Activated CD4-positive, alpha-beta T cell treated with anti-CD3 and anti-CD28 coated beads for 36 hours (primary cell): ENCODE data around the gene CFAP20DC. TPM values are rescaled to one million over a fixed set of nuclear protein-coding genes. Genes with fewer than 3 reads are reported as not detected.

ENCODE experiments used
- ATAC-seq: fragments of 200-7000 bp; cut with Tn5 transposase; one replicate; pipeline ENCODE4 v1.10.0; 2021; ENCODE audit warnings: mild to moderate bottlenecking, moderate library complexity
- CTCF ChIA-PET: fragments of 350-600 bp; sonication (Branson Sonifier 250); formaldehyde crosslinking; loops from one replicate; lab custom pipeline; 2021; ENCODE audit warnings: antibody characterized with exemption; lab: Charles Lee
- POLR2A ChIA-PET: fragments of 350-600 bp; sonication (Branson Sonifier 250); formaldehyde crosslinking; loops from one replicate; lab custom pipeline; 2021; ENCODE audit warnings: antibody characterized with exemption, inconsistent platforms; lab: Charles Lee
- DNase-seq: peaks from one replicate; pipeline ENCODE4 v3.0.0-alpha.2; 2020
- H3K27ac Mint-ChIP-seq: one replicate; pipeline ENCODE4 v1.8.0; 2021; ENCODE audit warnings: mixed read lengths
- H3K27me3 Mint-ChIP-seq: one replicate; pipeline ENCODE4 v1.8.0; 2021; ENCODE audit warnings: mixed read lengths
- H3K36me3 Mint-ChIP-seq: one replicate; pipeline ENCODE4 v1.8.0; 2021; ENCODE audit warnings: low read depth, mixed read lengths
- H3K4me1 Mint-ChIP-seq: one replicate; pipeline ENCODE4 v1.8.0; 2021; ENCODE audit warnings: mixed read lengths
- H3K4me3 Mint-ChIP-seq: one replicate; pipeline ENCODE4 v1.8.0; 2021; ENCODE audit warnings: mild to moderate bottlenecking, moderate library complexity, mixed read lengths
- H3K9me3 Mint-ChIP-seq: one replicate; pipeline ENCODE4 v1.8.0; 2021; ENCODE audit warnings: low read depth, mixed read lengths
- intact Hi-C, 2 experiments: fragments of 100-400 bp; cut with DNase I in 1 of 2; cut with micrococcal nuclease in 1 of 2; formaldehyde crosslinking; loops; one replicate each; pipeline versions ENCODE4 v1.14.2 to v1.15.1; 2022 to 2024; cut with DNase I, micrococcal nuclease
- total RNA-seq, 2 experiments: library from RNA; stranded (reverse); gene quantifications; one replicate each; pipeline ENCODE4 v1.2.3, GENCODE V29; 2021

The CFAP20DC gene
- total RNA-seq, 2 experiments from 2014 or later = 2.7 to 3.5 TPM

DNA sequence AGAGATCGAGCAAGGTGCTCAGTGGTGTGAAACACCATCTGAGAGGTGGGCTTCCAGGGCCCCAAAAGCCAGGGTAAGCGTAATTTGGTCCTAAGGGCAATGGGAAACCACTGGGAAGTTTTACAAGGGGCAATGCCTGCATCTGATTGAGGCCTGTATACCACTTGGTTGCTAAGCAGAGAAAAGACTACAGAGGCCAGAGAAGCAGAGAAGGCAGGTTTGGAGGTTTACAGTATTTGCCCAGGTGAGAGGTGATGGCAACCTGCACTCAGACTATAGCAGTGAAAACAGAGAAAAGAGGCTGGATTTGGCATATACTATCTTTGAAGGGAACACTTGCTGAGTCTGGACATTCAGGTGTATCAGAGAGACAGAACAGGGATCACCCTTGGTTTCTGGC lies 249.8 kb downstream of the CFAP20DC start:
- ChIA-PET CTCF (no interaction called here), POLR2A (no interaction called here)
- no peaks in the 10 kb centered on the region for H3K36me3 Mint-ChIP-seq
- no peak overlapping the region for H3K4me3 Mint-ChIP-seq
- intact Hi-C loops = no loop called here
- no peaks in the 10 kb centered on the region for H3K9me3 Mint-ChIP-seq
- no peak overlapping the region for H3K27ac Mint-ChIP-seq
- DNase-seq (no peak), ATAC-seq (no peak)
- H3K27me3 Mint-ChIP-seq = no peaks in the 10 kb centered on the region
- H3K4me1 Mint-ChIP-seq = no peaks in the 10 kb centered on the region

DNA sequence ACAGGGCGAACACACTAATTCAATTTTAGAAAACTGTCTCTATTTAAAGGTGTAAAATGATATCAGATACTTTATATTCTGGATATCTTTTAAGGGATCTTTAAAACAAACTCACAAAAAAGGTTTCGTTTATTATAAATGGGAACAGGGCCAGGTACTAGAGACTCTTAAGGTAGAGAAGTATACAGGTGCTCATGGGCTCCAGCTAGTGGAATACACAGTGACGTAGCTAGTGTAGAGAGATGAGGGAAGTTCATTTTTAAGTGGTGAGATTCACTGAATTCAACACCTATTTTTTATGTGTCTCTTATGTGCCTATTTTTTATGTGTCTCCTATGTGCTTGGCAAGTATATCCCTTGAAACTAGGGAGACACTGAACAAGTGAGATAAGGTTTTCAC lies 250.6 kb downstream of the CFAP20DC start:
- no peaks in the 10 kb centered on the region for H3K9me3 Mint-ChIP-seq
- H3K4me1 Mint-ChIP-seq = no peaks in the 10 kb centered on the region
- intact Hi-C loops = no loop called here
- ChIA-PET CTCF (no interaction called here), POLR2A (no interaction called here)
- no peaks in the 10 kb centered on the region for H3K36me3 Mint-ChIP-seq
- DNase-seq (no peak), ATAC-seq (no peak)
- no peak overlapping the region for H3K4me3 Mint-ChIP-seq
- H3K27ac Mint-ChIP-seq = no peak overlapping the region
- no peaks in the 10 kb centered on the region for H3K27me3 Mint-ChIP-seq

DNA sequence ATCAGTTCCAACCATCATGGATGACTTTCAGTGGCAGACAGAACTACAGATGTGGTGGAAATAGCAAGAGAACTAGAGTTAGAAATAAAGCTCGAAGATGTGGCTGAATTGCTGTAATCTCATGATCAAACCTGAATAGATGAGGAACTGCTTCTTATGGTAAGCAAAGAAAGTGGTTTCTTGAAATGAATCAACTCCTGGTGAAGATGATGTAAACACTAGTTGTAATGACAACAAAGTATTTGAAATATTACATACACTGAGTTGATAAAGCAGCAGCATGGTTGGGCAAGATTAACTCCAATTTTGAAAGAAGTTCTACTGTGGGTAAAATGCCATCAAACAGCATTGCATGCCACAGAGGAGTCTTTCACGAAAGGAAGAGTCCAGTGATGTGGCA lies 251.5 kb downstream of the CFAP20DC start:
- H3K36me3 Mint-ChIP-seq = no peaks in the 10 kb centered on the region
- no peak for ATAC-seq
- intact Hi-C loops = no loop called here

DNA sequence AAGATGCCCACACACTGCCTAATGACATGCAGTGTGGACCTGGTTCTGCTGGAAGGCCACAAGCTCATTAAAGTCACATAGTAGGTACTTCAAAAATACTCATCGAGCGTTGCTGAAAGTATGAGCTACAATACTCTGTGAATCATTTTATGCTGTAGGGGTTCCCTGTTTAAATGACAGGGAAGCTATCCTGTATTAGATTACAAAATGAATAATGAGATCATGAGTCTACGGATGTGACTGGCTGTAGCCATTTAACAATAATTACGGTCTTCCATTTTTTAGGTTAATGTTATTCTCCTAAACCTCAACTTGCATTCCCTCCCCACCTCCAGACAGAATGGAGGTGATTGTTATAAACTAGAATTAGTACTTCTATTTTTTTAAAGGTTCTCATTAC lies 255.1 kb downstream of the CFAP20DC start:
- intact Hi-C loops = no loop called here
- DNase-seq = no peak
- no peak overlapping the region for H3K27ac Mint-ChIP-seq
- H3K4me1 Mint-ChIP-seq = no peaks in the 10 kb centered on the region
- H3K9me3 Mint-ChIP-seq = no peaks in the 10 kb centered on the region
- no peak overlapping the region for H3K4me3 Mint-ChIP-seq
- ChIA-PET POLR2A (no interaction called here), CTCF (interaction anchor here (0.6 to 0.7 kb wide), 2 partner anchors 11 to 1058 kb away, joined by 3 read pairs; no protein-coding TSS in a partner anchor)
- no peaks in the 10 kb centered on the region for H3K36me3 Mint-ChIP-seq
- H3K27me3 Mint-ChIP-seq = peaks cover 2% of the 10 kb centered on the region
- no peak for ATAC-seq

More for the DNA sequence above, 251.5 kb downstream of the CFAP20DC start:
- H3K4me1 Mint-ChIP-seq = no peaks in the 10 kb centered on the region
- peaks cover 2% of the 10 kb centered on the region for H3K27me3 Mint-ChIP-seq
- H3K27ac Mint-ChIP-seq = no peak overlapping the region
- H3K9me3 Mint-ChIP-seq = no peaks in the 10 kb centered on the region
- ChIA-PET POLR2A (no interaction called here), CTCF (no interaction called here)
- no peak overlapping the region for H3K4me3 Mint-ChIP-seq
- no peak for DNase-seq

DNA sequence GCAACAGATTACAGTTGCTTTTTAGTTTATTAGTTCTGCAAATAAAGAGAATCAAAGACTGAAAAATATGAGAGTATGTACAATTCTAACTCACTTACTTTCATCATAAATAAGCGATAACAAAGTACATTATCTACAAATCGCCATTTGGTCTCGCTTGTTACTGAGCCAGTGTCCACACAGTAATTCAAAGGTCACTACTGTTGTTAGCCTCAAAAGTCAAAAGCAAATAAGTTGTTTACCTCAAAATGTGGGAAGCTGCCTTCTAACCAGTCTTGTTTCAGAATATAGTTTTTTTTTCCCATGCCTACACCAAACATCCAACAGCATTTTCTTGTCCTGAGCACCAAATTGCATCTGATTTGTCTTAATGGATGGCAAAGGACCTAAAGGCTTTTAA lies 255.9 kb downstream of the CFAP20DC start:
- ChIA-PET POLR2A (no interaction called here), CTCF (interaction anchor here (0.6 kb wide), 1 partner anchor 1059 kb away, joined by 3 read pairs; no protein-coding TSS in a partner anchor)
- no peaks in the 10 kb centered on the region for H3K9me3 Mint-ChIP-seq
- H3K4me1 Mint-ChIP-seq = no peaks in the 10 kb centered on the region
- intact Hi-C loops = no loop called here
- peaks cover 2% of the 10 kb centered on the region for H3K27me3 Mint-ChIP-seq
- DNase-seq (no peak), ATAC-seq (no peak)
- H3K4me3 Mint-ChIP-seq = no peak overlapping the region
- H3K36me3 Mint-ChIP-seq = no peaks in the 10 kb centered on the region
- no peak overlapping the region for H3K27ac Mint-ChIP-seq

DNA sequence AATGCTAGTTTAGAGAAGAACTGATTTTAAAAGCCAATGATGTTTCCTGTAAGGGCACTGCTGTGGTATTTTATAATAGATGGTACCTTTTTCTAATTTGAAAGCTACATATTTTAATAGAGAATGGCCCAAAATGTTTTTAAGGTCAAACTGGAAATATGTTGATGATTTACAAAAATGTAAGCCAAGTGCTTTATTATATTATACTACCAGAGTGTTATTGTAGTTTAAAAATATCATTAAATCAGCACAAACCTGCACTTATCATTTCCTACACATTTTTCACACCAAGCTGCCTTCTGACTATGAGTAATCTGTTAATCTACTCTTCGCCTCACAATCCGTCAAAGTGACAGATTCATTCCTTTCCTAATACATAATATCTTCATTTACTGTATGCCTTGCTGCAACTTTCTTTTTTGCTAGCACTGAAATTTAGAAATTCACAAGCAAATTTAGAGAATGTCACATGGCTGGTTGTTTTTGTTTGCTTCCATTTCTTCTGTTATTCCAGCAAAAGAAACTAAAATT lies 256.8 kb downstream of the CFAP20DC start:
- Mint-ChIP-seq H3K27ac (no peak overlapping the region), H3K9me3 (no peaks in the 10 kb centered on the region), H3K27me3 (peaks cover 2% of the 10 kb centered on the region), H3K4me3 (no peak overlapping the region), H3K36me3 (no peaks in the 10 kb centered on the region), H3K4me1 (no peaks in the 10 kb centered on the region)
- intact Hi-C loops = no loop called here
- ChIA-PET POLR2A (no interaction called here), CTCF (no interaction called here)
- ATAC-seq = no peak
- DNase-seq = no peak

DNA sequence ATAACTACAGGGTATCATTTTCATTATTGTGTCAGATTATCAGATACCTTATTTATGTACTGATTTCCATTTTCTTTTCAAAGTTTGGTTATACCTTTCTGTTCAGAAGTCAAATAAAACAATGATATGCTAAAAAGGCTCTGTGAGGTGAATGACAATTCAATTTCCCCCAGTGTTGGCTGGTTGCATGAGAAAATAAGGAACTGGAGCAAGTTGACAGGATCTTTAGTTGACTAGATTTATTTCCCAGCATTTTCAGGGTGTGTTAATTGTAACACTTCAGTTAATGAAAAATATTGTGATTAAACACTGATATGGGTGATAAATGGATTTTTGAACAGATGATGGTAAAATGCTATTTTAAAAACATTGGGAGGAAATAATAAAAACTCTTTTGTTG lies 260.4 kb downstream of the CFAP20DC start:
- H3K4me1 Mint-ChIP-seq = no peaks in the 10 kb centered on the region
- DNase-seq (no peak), ATAC-seq (no peak)
- no peak overlapping the region for H3K27ac Mint-ChIP-seq
- CTCF ChIA-PET = no interaction called here
- POLR2A ChIA-PET = no interaction called here
- no peak overlapping the region for H3K4me3 Mint-ChIP-seq
- intact Hi-C loops = no loop called here
- no peaks in the 10 kb centered on the region for H3K9me3 Mint-ChIP-seq
- H3K36me3 Mint-ChIP-seq = no peaks in the 10 kb centered on the region
- H3K27me3 Mint-ChIP-seq = peaks cover 2% of the 10 kb centered on the region

DNA sequence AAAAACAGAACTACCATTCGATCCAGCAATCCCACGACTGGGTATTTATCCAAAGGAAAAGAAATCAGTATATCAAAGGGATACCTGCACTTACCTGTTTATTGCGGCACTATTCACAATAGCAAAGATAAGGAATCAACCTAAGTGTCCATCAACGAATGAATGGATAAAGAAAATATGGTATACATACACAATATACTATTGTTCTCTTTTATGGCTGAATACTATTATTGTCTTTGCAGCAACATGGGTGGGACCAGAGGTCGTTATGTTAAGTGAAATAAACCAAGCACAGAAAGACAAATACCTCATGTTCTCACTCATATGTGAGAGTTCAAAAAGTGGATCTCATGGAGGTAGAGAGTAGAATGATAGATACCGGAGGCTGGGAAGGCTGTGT lies 264.9 kb downstream of the CFAP20DC start:
- no peak overlapping the region for H3K4me3 Mint-ChIP-seq
- no peak overlapping the region for H3K27ac Mint-ChIP-seq
- POLR2A ChIA-PET = no interaction called here
- H3K36me3 Mint-ChIP-seq = no peaks in the 10 kb centered on the region
- no peak for DNase-seq
- intact Hi-C loops = no loop called here
- H3K9me3 Mint-ChIP-seq = peaks cover 11% of the 10 kb centered on the region
- ATAC-seq = no peak
- H3K27me3 Mint-ChIP-seq = no peaks in the 10 kb centered on the region
- CTCF ChIA-PET = no interaction called here
- H3K4me1 Mint-ChIP-seq = no peaks in the 10 kb centered on the region

DNA sequence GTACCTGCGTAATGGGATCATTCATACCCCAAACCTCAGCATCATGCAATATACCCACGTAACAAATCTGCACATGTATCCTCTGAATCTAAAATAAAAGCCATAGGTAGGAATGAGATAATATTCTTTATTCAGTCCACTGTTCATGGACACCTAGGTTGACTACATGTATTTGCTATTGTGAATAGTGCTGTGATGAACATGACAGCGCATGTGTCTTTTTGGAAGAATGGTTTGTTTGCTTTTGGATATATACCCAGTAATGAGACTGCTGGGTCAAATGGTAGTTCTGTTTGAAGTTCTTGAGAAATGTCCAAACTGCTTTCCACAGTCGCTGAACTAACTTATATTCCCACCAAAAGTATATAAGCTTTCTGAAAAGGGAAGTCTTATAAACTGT lies 265.4 kb downstream of the CFAP20DC start:
- Mint-ChIP-seq H3K27me3 (no peaks in the 10 kb centered on the region), H3K9me3 (peaks cover 15% of the 10 kb centered on the region), H3K36me3 (no peaks in the 10 kb centered on the region), H3K4me3 (no peak overlapping the region), H3K27ac (no peak overlapping the region), H3K4me1 (no peaks in the 10 kb centered on the region)
- ChIA-PET CTCF (no interaction called here), POLR2A (no interaction called here)
- ATAC-seq (no peak), DNase-seq (no peak)
- intact Hi-C loops = no loop called here

DNA sequence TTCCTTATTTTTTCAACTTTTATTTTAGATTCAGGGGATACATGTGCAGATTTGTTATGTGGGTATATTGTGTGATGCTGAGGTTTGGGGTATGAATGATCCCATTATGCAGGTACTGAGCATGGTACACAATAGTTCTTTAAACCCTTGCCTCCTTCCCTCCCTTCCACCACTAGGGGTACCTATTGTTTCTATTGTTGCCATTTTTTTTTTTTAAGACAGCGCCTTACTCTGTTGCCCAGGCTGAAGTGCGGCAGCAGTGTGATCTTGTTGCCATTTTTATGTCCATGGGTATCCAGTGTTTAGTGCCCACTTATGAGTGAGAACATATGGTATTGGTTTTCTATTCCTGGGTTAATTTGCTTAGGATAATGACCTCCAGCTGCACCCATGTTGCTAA lies 266.0 kb downstream of the CFAP20DC start:
- Mint-ChIP-seq H3K36me3 (no peaks in the 10 kb centered on the region), H3K27me3 (no peaks in the 10 kb centered on the region), H3K4me3 (no peak overlapping the region), H3K9me3 (peaks cover 20% of the 10 kb centered on the region), H3K27ac (no peak overlapping the region), H3K4me1 (no peaks in the 10 kb centered on the region)
- intact Hi-C loops = no loop called here
- DNase-seq = no peak
- POLR2A ChIA-PET = no interaction called here
- CTCF ChIA-PET = no interaction called here
- ATAC-seq = no peak

DNA sequence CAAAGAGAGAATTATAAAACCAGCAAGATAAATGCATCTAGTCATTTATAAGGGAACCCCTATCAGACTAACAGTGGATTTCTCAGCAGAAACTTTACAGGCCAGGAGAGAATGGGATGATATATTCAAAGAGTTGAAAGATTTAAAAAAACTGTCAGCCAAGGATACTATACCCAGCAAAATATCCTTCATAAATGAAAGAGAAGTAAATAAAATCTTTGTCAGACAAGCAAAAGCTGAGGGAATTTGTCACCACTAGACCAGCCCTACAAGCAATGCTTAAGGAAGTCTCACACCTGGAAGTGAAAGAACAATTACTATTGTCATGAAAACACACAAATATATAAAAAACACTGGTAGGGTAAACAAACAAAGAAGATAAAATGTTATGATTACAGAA lies 269.9 kb downstream of the CFAP20DC start:
- H3K36me3 Mint-ChIP-seq = no peaks in the 10 kb centered on the region
- H3K27ac Mint-ChIP-seq = no peak overlapping the region
- intact Hi-C loops = no loop called here
- no peaks in the 10 kb centered on the region for H3K4me1 Mint-ChIP-seq
- peaks cover 25% of the 10 kb centered on the region for H3K9me3 Mint-ChIP-seq
- ATAC-seq (no peak), DNase-seq (no peak)
- peaks cover 2% of the 10 kb centered on the region for H3K27me3 Mint-ChIP-seq
- POLR2A ChIA-PET = no interaction called here
- no peak overlapping the region for H3K4me3 Mint-ChIP-seq
- CTCF ChIA-PET = interaction anchor here (0.6 kb wide), 1 partner anchor 648 kb away, joined by 3 read pairs; no protein-coding TSS in a partner anchor

DNA sequence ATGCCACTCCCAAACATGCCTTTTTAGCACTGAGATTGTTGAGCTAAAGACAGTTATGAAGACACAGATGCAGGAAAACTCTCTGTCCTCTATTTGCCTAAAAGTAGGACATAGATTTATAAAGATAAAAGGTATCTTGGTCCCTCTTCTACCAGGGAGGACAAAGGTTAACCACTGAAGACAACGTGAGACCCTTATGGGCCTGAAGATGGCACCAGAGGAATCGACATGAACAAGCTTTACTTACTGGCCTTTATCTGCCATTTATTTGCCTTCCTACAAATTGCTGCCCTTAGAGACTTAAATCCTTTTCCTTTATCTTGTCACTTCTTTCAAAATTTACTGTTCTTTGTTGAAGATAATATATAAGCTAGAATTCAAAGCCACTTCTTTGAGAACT lies 273.6 kb downstream of the CFAP20DC start:
- no peaks in the 10 kb centered on the region for H3K36me3 Mint-ChIP-seq
- peaks cover 21% of the 10 kb centered on the region for H3K9me3 Mint-ChIP-seq
- intact Hi-C loops = no loop called here
- H3K4me3 Mint-ChIP-seq = no peak overlapping the region
- no peak overlapping the region for H3K27ac Mint-ChIP-seq
- CTCF ChIA-PET = no interaction called here
- DNase-seq (no peak), ATAC-seq (no peak)
- H3K4me1 Mint-ChIP-seq = no peaks in the 10 kb centered on the region
- POLR2A ChIA-PET = no interaction called here
- H3K27me3 Mint-ChIP-seq = peaks cover 2% of the 10 kb centered on the region

DNA sequence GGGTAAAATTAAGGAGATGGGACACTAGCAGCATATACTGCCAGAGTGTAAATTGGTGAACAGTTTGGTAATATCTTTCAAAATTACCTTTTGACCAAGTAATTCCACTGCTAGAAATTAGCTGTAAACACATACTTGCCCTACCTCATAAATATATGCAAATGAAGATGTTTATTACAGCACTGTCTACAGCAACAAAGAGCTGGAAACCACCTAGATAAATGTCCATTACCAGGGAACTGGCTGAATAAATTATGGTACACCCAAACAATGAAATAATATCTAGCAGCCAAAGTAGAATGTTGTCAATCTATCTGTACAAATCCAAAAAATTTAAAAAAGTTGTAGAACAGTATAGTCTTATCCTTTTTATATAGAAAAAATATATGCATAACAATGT lies 277.4 kb downstream of the CFAP20DC start:
- H3K27me3 Mint-ChIP-seq = peaks cover 10% of the 10 kb centered on the region
- CTCF ChIA-PET = no interaction called here
- intact Hi-C loops = no loop called here
- POLR2A ChIA-PET = no interaction called here
- H3K4me1 Mint-ChIP-seq = no peaks in the 10 kb centered on the region
- H3K9me3 Mint-ChIP-seq = peaks cover 5% of the 10 kb centered on the region
- no peak for DNase-seq
- no peak for ATAC-seq
- H3K4me3 Mint-ChIP-seq = no peak overlapping the region
- no peaks in the 10 kb centered on the region for H3K36me3 Mint-ChIP-seq
- no peak overlapping the region for H3K27ac Mint-ChIP-seq
